Muscle of back (tissue), 11 donors: ENCODE data around the gene AGXT2. TPM values are rescaled to one million over a fixed set of nuclear protein-coding genes. Genes with fewer than 3 reads are reported as not detected.
"Not testable (repeated sequence)": the region's sequence is repeated elsewhere in the genome, so short reads cannot be mapped to it uniquely, and the experiment has no call there.

Source experiments
- DNase-seq, 3 donors: peaks; one replicate each; pipeline versions ENCODE4 v3.0.0 to v3.0.0-alpha.2; 2013
- polyA plus RNA-seq, 10 donors: library from polyadenylated mRNA; unstranded; fragments of 120-200 nt; gene quantifications; one replicate each; pipeline ENCODE4 v1.2.1, GENCODE V29; 2013; ENCODE audit not compliant: insufficient read length in 10 of 10

AGXT2 gene
- polyA plus RNA-seq, 10 donors: not detected

- no peak for DNase-seq
Observed at GRCh38 chr5:35052838-35053237, 5.1 kb upstream of the AGXT2 start.

- no peak for DNase-seq
Observed at GRCh38 chr5:35050541-35051126, 2.9 kb upstream of the AGXT2 start.

GRCh38 chr5:35048910-35049309 is 1.2 kb upstream of the AGXT2 start:
- no peak for DNase-seq

GRCh38 chr5:35046774-35047173 is 975 bp downstream of the AGXT2 start:
- peak in 1 of 3 donors; percentile 74 for DNase-seq

- DNase-seq: no peak
Observed at GRCh38 chr5:35045280-35045679, 2.5 kb downstream of the AGXT2 start.

DNA sequence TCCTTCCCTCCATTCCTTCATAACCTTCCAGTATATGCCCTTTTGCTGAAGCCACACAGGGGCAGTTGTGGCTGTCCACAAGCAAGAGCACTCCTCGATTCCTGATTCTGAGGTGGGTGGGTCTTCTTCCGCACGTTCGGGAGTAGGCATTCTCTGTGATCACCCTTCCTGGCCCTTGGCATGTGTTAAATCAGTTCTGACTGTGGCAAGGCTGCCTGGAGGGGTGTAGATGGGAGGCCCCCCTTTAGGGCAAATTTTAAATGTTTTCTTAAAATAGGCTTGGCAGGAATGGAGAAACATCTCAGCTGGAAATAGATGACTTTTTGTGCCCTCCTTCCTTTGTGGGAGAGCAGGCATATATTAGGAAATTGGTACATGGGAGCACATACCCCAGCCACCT is 3.1 kb downstream of the AGXT2 start:
- DNase-seq: no peak

- no peak for DNase-seq
Observed at GRCh38 chr5:35042781-35043180, 5.0 kb downstream of the AGXT2 start.

GRCh38 chr5:35041261-35041660 is 6.5 kb downstream of the AGXT2 start:
- peak in 2 of 3 donors; percentile 43 to 56 for DNase-seq

DNA sequence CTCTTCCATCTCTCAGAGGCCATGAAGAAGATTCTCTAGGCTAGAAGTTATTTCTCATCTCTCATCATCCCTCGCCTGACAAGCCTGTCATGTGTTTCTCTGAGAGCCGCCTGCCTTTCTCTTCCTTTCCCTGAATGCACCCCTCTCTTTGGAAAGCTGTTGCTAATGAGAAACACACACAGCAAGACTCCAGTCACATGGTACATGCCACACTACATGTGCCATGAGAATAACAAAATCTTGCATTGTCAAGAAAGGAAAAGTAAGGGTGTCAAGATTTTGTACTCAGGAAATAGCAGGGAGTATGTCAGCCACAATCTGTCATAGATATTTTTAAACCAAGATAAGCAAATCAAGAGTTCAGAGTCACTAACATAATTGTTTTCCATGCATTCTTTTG is 8.9 kb downstream of the AGXT2 start:
- DNase-seq: no peak

- DNase-seq: no peak
Observed at GRCh38 chr5:35036536-35036935, 11.2 kb downstream of the AGXT2 start.

DNA sequence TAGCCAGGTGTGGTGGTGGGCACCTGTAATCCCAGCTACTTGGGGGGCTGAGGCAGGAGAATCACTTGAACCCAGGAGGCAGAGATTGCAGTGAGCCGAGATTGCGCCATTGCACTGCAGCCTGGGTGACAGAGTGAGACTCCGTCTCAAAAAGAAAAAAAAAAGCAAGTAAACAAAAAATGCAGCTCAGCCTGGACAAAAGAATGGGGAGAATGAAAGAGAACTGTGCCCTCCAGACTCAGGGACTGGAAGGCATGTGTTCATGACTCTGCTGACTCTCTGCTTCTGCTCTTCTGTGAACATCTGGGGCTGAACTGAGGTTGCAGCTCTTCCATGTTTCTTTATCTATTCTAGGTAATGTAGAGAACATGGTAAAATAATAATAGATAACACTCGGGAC is 11.8 kb downstream of the AGXT2 start:
- DNase-seq: not testable (repeated sequence)

GRCh38 chr5:35035271-35035670 is 12.5 kb downstream of the AGXT2 start:
- DNase-seq: no peak

- no peak for DNase-seq
Observed at GRCh38 chr5:35032356-35032755, 15.4 kb downstream of the AGXT2 start.

- no peak for DNase-seq
Observed at GRCh38 chr5:35031276-35031675, 16.5 kb downstream of the AGXT2 start.

DNA sequence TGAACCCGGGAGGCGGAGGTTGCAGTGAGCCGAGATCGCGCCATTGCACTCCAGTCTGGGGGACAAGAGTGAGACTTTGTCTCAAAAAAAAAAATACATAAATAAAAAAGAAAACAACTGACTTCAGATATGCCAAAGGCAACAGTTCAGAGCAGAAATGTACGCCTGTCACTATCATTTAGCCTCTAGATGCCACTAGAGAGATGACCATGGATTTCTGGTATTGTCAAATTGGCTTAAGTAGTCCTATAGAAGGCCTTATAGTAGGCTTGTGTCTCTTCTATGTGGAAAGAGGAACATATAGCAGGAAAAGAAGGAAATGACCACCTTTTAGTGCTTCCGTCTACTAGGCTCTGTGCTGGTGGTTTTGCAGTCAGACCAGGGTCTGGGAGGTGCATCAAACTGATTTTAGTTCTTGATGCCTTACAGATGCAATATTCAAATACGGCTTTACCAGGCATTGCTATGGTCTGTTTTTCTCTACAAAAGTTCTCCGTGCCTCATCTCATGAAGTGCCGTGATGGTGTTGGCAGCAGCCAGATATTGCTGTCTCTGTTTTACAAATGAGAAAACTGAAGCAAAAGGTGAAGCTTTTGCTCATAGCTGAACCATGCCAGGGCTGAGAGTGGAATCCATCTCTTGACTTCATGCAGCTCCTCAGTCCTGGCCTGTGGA is 17.2 kb downstream of the AGXT2 start:
- peak in 1 of 3 donors; percentile 35 for DNase-seq

GRCh38 chr5:35029333-35029732 is 18.4 kb downstream of the AGXT2 start:
- peak in 1 of 3 donors; percentile 25 for DNase-seq

GRCh38 chr5:35026941-35027340 is 20.8 kb downstream of the AGXT2 start:
- no peak for DNase-seq

DNA sequence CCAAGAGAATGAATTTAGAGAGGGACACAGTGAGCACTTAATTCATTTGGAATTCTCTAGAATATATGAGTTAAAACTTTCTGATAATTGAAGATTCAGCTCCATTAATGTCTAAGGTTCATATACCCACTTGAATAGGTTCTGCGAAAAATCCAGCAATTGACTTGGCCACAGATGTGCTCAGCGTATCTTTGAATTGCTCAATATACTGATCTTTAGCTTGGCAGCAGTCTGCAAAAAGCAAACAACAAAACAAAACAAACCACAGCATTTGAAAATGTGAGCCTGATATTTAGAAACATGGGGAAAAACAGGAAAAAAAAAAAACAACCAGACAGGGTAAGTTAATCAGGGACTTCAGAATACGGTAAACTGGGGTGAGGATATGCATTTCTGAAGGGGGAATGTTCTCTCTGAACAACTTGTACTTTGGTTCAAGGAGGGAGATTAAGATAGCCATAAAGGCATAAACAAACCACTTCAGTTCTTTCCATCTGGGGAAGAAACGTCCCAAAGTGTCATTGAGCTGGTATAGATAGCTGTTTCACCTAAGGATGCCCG is 21.4 kb downstream of the AGXT2 start:
- no peak for DNase-seq

DNA sequence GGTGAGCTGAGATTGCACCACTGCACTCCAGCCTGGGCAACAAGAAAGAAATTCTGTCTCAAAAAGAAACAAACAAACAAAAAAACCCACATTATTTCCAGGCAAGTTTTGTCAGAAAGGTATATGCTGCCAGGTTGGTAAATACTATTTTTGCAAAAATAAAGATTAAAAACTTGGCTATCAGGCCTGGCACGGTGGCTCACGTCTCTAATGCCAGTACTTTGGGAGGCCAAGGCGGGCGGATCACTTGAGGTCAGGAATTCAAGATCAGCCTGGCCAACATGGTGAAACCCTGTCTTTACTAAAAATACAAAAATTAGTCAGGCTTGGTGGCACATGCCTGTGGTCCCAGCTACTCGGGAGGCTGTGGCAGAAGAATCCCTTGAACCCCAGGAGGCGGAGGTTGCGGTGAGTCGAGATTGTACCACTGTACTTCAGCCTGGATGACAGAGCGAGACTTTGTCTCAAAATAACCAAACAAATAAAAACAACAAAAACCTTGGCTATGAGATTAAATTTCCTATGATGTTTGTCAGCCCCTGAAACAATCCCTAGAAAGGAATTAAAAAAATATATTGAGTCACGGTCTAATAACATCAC is 22.7 kb downstream of the AGXT2 start:
- no peak for DNase-seq

DNA sequence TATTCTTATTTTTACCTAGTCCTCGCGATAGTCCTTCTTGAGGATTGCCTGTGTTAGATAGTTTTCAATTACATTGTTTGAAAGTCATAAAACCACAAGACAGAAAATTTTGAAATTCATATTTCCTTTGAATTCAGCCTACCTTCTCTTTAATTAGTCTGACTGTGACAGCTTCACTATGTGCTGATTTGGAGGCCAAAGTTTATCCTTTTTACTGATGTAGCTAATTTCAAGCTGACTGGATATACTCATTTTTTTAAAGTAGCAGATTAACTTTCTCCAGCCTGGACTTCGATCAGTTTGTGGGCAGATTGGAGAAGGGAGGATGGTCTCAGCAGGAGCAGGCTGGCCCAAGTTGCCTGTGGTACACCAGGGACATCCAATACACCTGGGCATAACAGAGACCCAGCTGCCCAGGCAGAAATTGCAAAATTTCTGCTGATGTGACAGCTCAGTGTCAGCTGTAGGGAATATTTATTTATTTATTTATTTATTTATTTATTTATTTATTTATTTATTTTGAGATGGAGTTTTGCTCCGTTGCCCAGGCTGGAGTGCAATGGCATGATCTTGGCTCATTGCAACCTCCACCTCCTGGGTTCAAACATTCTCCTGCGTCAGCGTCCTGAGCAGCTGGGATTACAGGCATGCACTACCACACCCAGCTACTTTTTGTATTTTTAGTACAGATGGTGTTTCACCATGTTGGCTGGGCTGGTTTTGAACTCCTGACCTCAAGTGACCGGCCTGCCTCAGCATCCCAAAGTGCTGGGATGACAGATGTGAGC is 24.2 kb downstream of the AGXT2 start:
- DNase-seq: no peak

DNA sequence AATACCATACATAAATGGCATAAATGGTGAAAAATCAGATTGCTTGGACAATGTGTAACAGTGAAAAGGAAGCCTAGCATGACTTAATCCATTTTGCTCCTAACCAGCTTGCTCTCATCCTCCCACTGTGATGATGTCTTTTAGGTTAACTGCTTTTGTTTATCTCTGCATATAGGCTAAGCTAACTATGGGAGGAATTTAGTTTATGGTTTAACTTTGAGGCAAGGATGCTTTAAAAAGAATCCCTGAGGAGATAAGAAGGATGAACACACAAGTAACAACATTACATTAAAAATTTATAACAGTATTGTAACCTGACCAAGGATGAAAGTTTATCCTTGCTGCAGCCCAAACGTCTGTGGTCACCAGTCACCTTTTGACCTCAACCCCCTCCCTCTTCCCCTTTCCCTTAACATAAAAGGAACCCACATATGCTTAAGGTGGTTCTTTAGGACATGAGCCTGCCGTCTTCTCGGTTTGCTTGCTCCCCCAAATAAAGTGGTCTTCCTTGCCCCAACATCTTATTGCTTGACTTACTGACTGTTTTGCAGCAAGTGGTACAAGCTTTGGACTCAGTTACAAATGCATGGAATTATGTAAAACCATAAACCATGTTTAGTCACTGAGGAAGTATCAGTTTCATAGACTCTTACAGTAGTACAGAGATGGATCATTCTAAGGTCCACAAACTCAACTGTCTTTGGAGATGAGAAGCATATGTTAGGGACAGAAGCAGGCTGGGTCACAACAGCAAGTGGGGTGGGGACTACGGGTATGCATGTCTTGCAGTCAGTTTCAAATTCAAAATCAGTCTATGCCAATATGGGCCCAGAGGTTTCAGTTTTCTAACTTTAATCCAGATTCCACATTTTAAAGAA is 31.3 kb downstream of the AGXT2 start:
- DNase-seq: no peak
